K562 (cell line): ENCODE measurements around the gene FAM107B.

ENCODE experiments used
- FOSL1 ChIP-seq: fragments of 200-800 bp; sonication (Bioruptor generic); conservative IDR thresholded peaks from 2 replicates; pipeline ENCODE4 v1.6.1; 2016; ENCODE audit warnings: missing genetic modification characterization, missing compliant biosample characterization
- POLR2AphosphoS5 ChIP-seq: IDR thresholded peaks from 2 replicates; pipeline ENCODE4 v1.6.1; 2011; ENCODE audit warnings: mild to moderate bottlenecking, low read depth, low read length, moderate library complexity; ENCODE audit not compliant: control insufficient read depth, insufficient read depth
- SMC3 ChIP-seq: conservative IDR thresholded peaks from 2 replicates; pipeline ENCODE4 v1.6.1; 2011; ENCODE audit warnings: low read depth, low read length, improper control_type of control experiment; ENCODE audit not compliant: insufficient read depth

- no peak for TF ChIP-seq SMC3
- no peak for TF ChIP-seq FOSL1
- no peak for TF ChIP-seq POLR2AphosphoS5
These were observed 211.2 kb downstream of the FAM107B start for GRCh38 chr10:14563359-14563940.
